Measurements from ENCODE around the gene DAB2IP.
"Not testable (repeated sequence)": the region's sequence is repeated elsewhere in the genome, so short reads cannot be mapped to it uniquely, and the experiment has no call there.

The DAB2IP gene

GRCh38 chr9:121792476-121792875 lies 141.0 kb downstream of the DAB2IP start:
- not testable (repeated sequence) for DNase-seq (ENCODE audit: low read depth in 3 of 3)

DNA sequence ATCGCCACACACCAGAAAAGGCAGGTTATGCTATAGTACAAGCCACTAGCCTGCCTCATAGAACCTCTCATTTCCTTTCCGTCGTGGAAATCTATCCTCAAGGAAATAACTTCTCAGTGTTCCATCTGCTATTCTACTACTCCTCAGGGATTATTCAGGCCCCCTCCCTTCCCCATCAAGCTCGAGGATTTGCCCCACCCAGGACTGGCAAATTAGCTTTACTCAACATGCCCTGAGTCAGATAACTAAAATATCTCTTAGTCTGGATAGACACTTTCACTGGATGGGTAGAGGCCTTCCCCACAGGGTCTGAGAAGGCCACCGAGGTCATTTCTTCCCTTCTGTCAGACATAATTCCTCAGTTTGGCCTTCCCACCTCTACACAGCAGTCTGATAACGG lies 142.9 kb downstream of the DAB2IP start:
- DNase-seq (ENCODE audit: low read depth in 3 of 3): not testable (repeated sequence)

DNA sequence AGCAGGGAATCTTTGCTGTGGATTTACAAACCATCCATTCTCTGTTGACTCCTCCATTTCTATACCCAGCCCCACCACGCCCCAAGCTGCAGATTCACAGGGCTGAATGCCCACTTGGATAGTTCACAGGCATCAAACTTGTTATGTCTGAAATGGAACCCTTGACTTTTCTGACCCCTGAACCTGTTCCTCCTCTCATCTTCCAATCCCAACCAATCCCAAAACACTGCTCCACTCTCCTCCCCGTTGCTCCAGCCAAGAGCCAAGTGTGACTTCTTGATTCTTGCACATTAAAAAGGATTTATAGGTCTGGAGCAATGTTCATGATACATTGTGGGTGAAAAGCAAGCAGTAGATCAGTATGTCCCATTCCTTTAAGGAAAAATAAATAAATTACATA lies 145.6 kb downstream of the DAB2IP start:
- DNase-seq (ENCODE audit: low read depth in 3 of 3): no peak

GRCh38 chr9:121798941-121799340 lies 147.5 kb downstream of the DAB2IP start:
- no peak for DNase-seq (ENCODE audit: low read depth in 3 of 3)

GRCh38 chr9:121800376-121800775 lies 148.9 kb downstream of the DAB2IP start:
- no peak for DNase-seq (ENCODE audit: low read depth in 3 of 3)

- DNase-seq (ENCODE audit: low read depth in 3 of 3): no peak
Observed at GRCh38 chr9:121801579-121801978, 150.1 kb downstream of the DAB2IP start.

GRCh38 chr9:121802753-121803152 lies 151.3 kb downstream of the DAB2IP start:
- DNase-seq (ENCODE audit: low read depth in 3 of 3): no peak

DNA sequence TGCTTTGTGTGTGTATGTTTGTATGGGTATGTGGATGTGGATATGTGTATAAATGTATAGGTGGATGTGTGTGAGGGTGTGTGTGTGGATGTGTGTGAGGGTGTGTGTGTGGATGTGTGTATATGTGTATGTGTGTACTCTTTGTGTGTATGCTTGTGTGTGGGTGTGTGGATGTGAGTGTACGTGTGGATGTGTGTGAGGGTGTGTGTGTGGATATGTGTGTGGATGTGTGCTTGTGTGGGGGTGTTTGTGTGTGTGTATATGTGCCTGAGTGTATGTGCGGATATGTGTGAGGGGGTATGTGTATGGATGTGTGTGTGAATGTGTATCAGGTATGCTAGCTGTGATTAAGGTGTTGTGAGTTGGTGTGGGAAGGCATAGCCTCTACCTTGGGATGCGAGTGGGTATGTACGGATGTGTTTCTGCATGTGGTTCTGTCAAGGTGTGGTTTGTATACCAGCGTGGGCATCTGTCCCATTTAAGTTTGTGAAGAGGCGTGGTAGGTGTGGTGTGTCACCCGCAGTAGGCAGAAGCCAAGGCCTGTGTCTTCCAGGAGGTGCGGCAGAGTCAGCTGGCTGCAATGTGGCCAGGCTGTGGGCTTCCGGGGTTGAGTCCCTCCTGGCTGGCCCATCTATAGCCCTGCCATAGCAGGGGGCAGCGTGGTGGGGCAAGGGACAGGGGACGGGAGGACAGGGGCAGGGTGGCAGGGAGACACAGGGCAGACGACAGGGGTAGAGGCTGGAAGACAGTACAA lies 155.8 kb downstream of the DAB2IP start:
- DNase-seq (ENCODE audit: low read depth in 3 of 3): no peak

- DNase-seq (ENCODE audit: low read depth in 3 of 3): no peak
Observed at GRCh38 chr9:121807823-121808278, 156.4 kb downstream of the DAB2IP start.

- DNase-seq (ENCODE audit: low read depth in 3 of 3): no peak
Observed at GRCh38 chr9:121808781-121809180, 157.3 kb downstream of the DAB2IP start.

- DNase-seq (ENCODE audit: low read depth in 3 of 3): no peak
Observed at GRCh38 chr9:121809356-121810050, 158.1 kb downstream of the DAB2IP start.

GRCh38 chr9:121810489-121810888 lies 159.1 kb downstream of the DAB2IP start:
- DNase-seq (ENCODE audit: low read depth in 3 of 3): no peak

DNA sequence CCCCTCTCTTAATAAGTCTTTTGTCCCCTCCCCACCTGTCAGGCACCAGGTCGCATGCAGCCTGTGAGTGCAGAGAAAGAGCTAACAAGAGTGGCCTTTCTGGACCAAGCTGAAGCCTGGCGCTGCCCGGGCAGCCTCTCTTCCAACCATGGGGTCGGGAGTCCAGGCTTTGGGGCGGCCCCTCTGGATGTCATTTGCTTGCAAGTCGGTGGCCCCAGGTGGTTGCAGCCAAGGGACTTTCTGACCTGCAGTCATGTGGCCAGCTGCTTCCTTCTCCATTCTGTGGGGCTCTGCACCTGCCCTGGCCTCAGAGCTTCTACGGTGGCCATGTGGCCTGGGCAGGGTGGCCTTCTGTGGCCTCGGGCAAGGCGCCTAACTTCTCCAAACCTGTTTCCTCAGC lies 159.7 kb downstream of the DAB2IP start:
- no peak for DNase-seq (ENCODE audit: low read depth in 3 of 3)

GRCh38 chr9:121811751-121812150 lies 160.3 kb downstream of the DAB2IP start:
- no peak for DNase-seq (ENCODE audit: low read depth in 3 of 3)

- DNase-seq (ENCODE audit: low read depth in 3 of 3): no peak
Observed at GRCh38 chr9:121812159-121812735, 160.8 kb downstream of the DAB2IP start.

DNA sequence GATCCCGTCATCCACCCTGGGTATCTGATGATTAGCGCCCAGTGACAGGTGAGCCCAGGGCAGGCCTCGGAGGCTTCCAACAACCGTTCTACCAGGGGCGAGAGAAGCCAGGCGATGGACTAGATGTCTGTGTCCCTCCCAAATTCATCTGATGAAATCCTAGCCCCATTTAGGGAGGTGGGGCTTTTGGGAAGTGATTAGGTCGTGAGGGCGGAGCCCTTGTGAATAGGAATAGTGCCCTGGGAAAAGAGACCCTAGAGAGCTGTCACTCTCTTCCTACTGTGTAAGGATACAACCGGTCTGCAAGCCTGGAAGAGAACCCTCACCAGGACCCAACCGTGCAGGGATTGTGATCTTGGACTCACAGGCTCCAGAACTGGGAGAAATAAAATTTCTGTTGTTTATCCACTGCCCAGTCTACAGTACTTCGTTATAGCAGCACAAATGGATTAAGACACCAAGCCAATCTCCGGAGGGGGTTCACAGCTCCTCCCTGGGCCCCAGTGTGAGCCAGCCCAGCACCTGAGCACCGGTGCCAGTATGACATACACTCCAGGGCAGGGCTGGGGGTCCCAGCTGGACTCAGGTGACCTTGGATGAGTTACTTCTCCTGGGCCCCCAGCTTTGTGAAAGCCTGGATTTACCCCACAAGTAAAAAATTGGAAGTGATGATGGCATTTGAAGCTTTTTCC lies 162.2 kb downstream of the DAB2IP start:
- DNase-seq (ENCODE audit: low read depth in 3 of 3): no peak

- DNase-seq (ENCODE audit: low read depth in 3 of 3): no peak
Observed at GRCh38 chr9:121814594-121814993, 163.2 kb downstream of the DAB2IP start.

DNA sequence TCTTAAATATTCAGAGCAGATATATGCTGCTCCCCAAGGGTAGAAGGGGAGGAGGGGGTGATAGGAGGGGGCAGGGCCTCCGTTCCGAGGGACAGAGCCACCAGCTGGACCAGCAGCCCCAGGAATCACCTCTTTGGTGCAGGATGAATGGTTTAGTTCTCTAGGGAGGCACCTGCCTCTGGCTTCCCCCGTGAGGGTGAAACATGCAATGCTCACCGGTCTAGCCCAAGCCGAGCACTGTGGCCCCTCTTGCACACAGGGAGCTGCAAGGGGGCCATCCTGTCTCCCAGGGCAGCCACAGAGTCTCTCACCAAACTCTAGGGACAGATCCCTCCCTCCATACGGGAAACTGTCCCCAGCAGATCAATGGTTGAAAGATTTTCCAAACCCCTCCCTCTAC lies 163.7 kb downstream of the DAB2IP start:
- no peak for DNase-seq (ENCODE audit: low read depth in 3 of 3)

- DNase-seq (ENCODE audit: low read depth in 3 of 3): no peak
Observed at GRCh38 chr9:121815546-121816448, 164.4 kb downstream of the DAB2IP start.

- no peak for DNase-seq (ENCODE audit: low read depth in 3 of 3)
Observed at GRCh38 chr9:121816449-121816817, 165.0 kb downstream of the DAB2IP start.

DNA sequence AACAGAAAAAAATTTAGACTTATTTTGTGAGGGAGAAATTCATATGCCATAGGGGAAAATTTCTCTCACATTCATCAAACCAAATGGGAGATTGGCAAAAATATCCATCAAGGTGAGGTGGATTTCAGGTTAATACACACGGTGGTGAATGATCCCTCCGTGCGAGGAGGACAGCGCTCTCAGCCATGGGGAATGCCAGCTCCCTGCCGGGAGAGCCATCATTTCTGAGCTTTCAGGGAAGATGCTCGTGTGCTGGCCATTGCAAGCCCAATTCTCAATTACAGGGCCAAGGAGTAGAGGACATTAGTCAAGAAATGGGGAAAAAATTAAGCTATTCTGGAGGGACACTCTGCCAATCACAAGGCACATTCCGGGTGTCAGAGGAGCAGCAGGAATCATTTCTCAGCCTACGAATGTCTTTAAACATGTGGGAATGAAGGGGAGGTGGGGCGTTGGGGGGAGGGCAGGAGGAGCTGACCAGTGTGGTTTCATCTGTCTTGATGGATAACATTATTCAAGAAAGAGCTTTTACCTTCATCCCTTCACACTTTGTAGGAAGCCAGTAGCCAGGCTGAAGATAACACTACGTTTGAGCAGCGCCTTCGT lies 165.5 kb downstream of the DAB2IP start:
- no peak for DNase-seq (ENCODE audit: low read depth in 3 of 3)

All from stimulated activated CD4-positive, alpha-beta T cell treated with anti-CD3 and anti-CD28 coated beads, TNF-alpha, amount 100 ng/mL, for 48 hours (primary cell).